ENCODE results near the gene PKP4. TPM values are rescaled to one million over a fixed set of nuclear protein-coding genes. Genes with fewer than 3 reads are reported as not detected.

The PKP4 gene
- total and polyA plus RNA-seq, 9 of the 15 experiments (the other 6 are each of a cell fraction or from before 2014, with no cell fraction given), result 24.6 to 99.1 (median 74.0) TPM

DNA sequence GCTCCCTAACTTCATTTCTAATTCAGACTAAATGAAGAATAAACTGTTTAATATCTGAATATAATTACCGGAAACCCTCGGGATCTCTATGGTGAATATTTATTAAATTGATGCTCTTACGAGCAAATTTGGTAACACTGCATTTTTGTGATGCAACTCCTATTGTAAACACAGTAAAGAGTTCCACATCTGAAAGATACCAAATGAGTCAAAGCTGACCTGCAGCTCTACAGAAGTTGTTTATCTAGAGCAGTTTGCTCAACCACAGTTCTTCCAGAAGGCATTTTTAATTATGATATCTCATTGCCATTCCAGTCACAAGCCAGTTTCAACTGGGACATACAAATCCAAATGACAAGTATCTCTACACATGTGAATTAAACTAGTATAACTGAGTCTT, 129.7 kb downstream of the PKP4 start (continued):
- no peak for TF ChIP-seq CREB1 (IDR thresholded peaks at IDR 0.05)
- TF ChIP-seq CREB1 (CRISPR knock-in tag; IDR thresholded peaks at IDR 0.05), result no peak
- TF ChIP-seq ILF3 (IDR thresholded peaks at IDR 0.05; ENCODE audit: borderline replicate concordance), result no peak
- no peak for TF ChIP-seq MYNN (IDR thresholded peaks at IDR 0.05)
- TF ChIP-seq MYNN (CRISPR knock-in tag; IDR thresholded peaks at IDR 0.05), result no peak
- TF ChIP-seq NCOA6 (IDR thresholded peaks at IDR 0.05), result no peak
- no peak for TF ChIP-seq RBFOX2 (IDR thresholded peaks at IDR 0.05; ENCODE audit: low read depth, low read length)
- TF ChIP-seq HDAC2 (IDR thresholded peaks at IDR 0.05), result no peak
- TF ChIP-seq RB1 (IDR thresholded peaks at IDR 0.05; ENCODE audit: low read depth), result no peak
- no peak for TF ChIP-seq FOXK2 (conservative IDR thresholded peaks at IDR 0.05 in 1 of 2, IDR thresholded peaks at IDR 0.05 in 1 of 2; ENCODE audit: low read depth in 2 of 2)
- no peak for TF ChIP-seq CHCHD3 (CRISPR knock-in tag; IDR thresholded peaks at IDR 0.05)
- TF ChIP-seq, protein P1, sequence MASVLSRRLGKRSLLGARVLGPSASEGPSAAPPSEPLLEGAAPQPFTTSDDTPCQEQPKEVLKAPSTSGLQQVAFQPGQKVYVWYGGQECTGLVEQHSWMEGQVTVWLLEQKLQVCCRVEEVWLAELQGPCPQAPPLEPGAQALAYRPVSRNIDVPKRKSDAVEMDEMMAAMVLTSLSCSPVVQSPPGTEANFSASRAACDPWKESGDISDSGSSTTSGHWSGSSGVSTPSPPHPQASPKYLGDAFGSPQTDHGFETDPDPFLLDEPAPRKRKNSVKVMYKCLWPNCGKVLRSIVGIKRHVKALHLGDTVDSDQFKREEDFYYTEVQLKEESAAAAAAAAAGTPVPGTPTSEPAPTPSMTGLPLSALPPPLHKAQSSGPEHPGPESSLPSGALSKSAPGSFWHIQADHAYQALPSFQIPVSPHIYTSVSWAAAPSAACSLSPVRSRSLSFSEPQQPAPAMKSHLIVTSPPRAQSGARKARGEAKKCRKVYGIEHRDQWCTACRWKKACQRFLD (CRISPR knock-in tag; IDR thresholded peaks at IDR 0.05), result no peak
- TF ChIP-seq CEBPB (tag; IDR thresholded peaks at IDR 0.05), result peak; percentile 63

GRCh38 chr2:158589303-158589702, 132.6 kb downstream of the PKP4 start:
- POLR2A ChIA-PET, result no interaction called here
- TF ChIP-seq CXXC5 (CRISPR knock-in tag; IDR thresholded peaks at IDR 0.05), result no peak
- TF ChIP-seq SAP30 (IDR thresholded peaks at IDR 0.05; ENCODE audit: borderline replicate concordance, insufficient read depth, low read depth, low read length, poor library complexity, severe bottlenecking), result no peak
- TF ChIP-seq ZNF639 (CRISPR knock-in tag; conservative IDR thresholded peaks at IDR 0.05 in 1 of 2, IDR thresholded peaks at IDR 0.05 in 1 of 2), result no peak
- TF ChIP-seq CTBP1 (IDR thresholded peaks at IDR 0.05; ENCODE audit: borderline replicate concordance), result no peak
- Histone ChIP-seq H3K36me3 (ENCODE audit: control insufficient read depth, insufficient read depth, low read length) (peaks cover 10% of the 10 kb centered on the region; the same call in 1 of the 3 replicates), H3K4me3 (no peak overlapping the region), H3K4me1 (replicated peaks in 1 of 2; ENCODE audit: control insufficient read depth in 2 of 2, insufficient read depth in 2 of 2, low read length in 2 of 2) (no peaks in the 10 kb centered on the region), H3K79me2 (ENCODE audit: control insufficient read depth, insufficient read depth, low read length) (no peaks in the 10 kb centered on the region), H4K20me1 (replicated peaks; ENCODE audit: control insufficient read depth, insufficient read depth, low read length) (no peaks in the 10 kb centered on the region), H3K4me2 (ENCODE audit: insufficient read depth, low read length) (no peak overlapping the region), H2AFZ (ENCODE audit: low read depth, low read length) (no peak overlapping the region), H3K9me1 (ENCODE audit: control insufficient read depth, insufficient read depth, low read length) (no peaks in the 10 kb centered on the region), H3K9ac (ENCODE audit: insufficient read depth in 1 of 2, low read depth in 2 of 2, low read length in 2 of 2) (no peak overlapping the region), H3K27me3 (ENCODE audit: control insufficient read depth in 2 of 2, insufficient read depth in 2 of 2, low read length in 2 of 2) (no peaks in the 10 kb centered on the region), H3K27ac (ENCODE audit: extremely low read depth, low read depth, low read length) (no peak overlapping the region), H3K9me3 (replicated peaks; ENCODE audit: control insufficient read depth, insufficient read depth, low read depth, low read length) (no peaks in the 10 kb centered on the region)
- ATAC-seq (no peak), FAIRE-seq (no peak), DNase-seq (ENCODE audit: extremely low read depth in 1 of 4, low spot score in 3 of 4) (no peak)
- 94% methylated on average over 4 of the region's 4 CpGs for WGBS (ENCODE audit: insufficient coverage, low coverage, missing lambda C conversion rate)
- in situ Hi-C loops (cut with MboI), result no loop called here
- CTCF ChIA-PET (ENCODE audit: low intra/inter-chr PET ratio), result interaction anchor here (0.6 kb wide), 1 partner anchor 22 kb away, joined by 3 read pairs; no protein-coding TSS in a partner anchor
- BruUV-seq (replicated peaks), result no TSS peak
- intact Hi-C loops (cut with micrococcal nuclease), result no loop called here
